SU-DHL-6 (cell line): ENCODE data around the gene COG5.

ENCODE experiments used
- H2AFZ ChIP-seq: fragments of 200-600 bp; sonication (generic); 2 replicates; pipeline ENCODE4 v1.6.1; 2014; ENCODE audit warnings: low read depth, mild to moderate bottlenecking, moderate library complexity, mixed read lengths, antibody characterized with exemption, low read length; ENCODE audit not compliant: severe bottlenecking
- H3F3A ChIP-seq: fragments of 200-600 bp; shearing (Covaris generic); 2 replicates; pipeline ENCODE4 v1.6.0; 2016; ENCODE audit warnings: antibody characterized with exemption, mild to moderate bottlenecking; ENCODE audit not compliant: insufficient read depth
- H3K27ac ChIP-seq: fragments of 200-600 bp; sonication (generic); 2 replicates; pipeline ENCODE4 v1.5.1; 2016; ENCODE audit warnings: low read depth, mild to moderate bottlenecking, low read length, moderate library complexity, mixed read lengths
- H3K27me3 ChIP-seq: fragments of 200-600 bp; sonication (generic), shearing (Covaris generic); 2 replicates; pipeline ENCODE4 v1.6.0; 2014; ENCODE audit warnings: mild to moderate bottlenecking, low read length
- H3K36me3 ChIP-seq: fragments of 200-600 bp; sonication (generic); 2 replicates; pipeline ENCODE4 v1.6.1; 2014; ENCODE audit warnings: mild to moderate bottlenecking, low read length, mixed read lengths
- H3K4me2 ChIP-seq: fragments of 300-600, 200-600 bp; shearing (Covaris generic), sonication (generic); 2 replicates; pipeline ENCODE4 v1.6.0; 2014; ENCODE audit warnings: low read length, low read depth, mild to moderate bottlenecking; ENCODE audit not compliant: poor library complexity, severe bottlenecking
- H3K4me3 ChIP-seq: fragments of 200-600 bp; sonication (generic); 2 replicates; pipeline ENCODE4 v1.5.1; 2014; ENCODE audit warnings: antibody characterized with exemption, low read length, mild to moderate bottlenecking, mixed read lengths; ENCODE audit not compliant: insufficient read depth, poor library complexity, severe bottlenecking
- H3K79me2 ChIP-seq: fragments of 200-600 bp; sonication (generic); 2 replicates; pipeline ENCODE4 v1.6.1; 2014; ENCODE audit warnings: mild to moderate bottlenecking, low read length, moderate library complexity; ENCODE audit not compliant: insufficient read depth
- H3K9ac ChIP-seq: fragments of 200-600 bp; sonication (generic); 2 replicates; pipeline ENCODE4 v1.7.0; 2014; ENCODE audit warnings: mild to moderate bottlenecking, low read length
- H3K9me2 ChIP-seq: fragments of 200-600 bp; sonication (generic); replicated peaks from 2 replicates; pipeline ENCODE4 v1.6.1; 2014; ENCODE audit warnings: low read length; ENCODE audit not compliant: insufficient read depth
- H3K9me3 ChIP-seq: fragments of 200-600 bp; sonication (generic); 2 replicates; pipeline ENCODE4 v1.6.1; 2014; ENCODE audit warnings: low read length, mixed read lengths; ENCODE audit not compliant: insufficient read depth
- H4K20me1 ChIP-seq: fragments of 200-600 bp; sonication (generic); 2 replicates; pipeline ENCODE4 v1.6.1; 2014; ENCODE audit warnings: low read depth, mild to moderate bottlenecking, antibody characterized with exemption, low read length, moderate library complexity, mixed read lengths
- EZH2phosphoT487 ChIP-seq: fragments of 200-600 bp; sonication (generic), shearing (Covaris generic); conservative IDR thresholded peaks from 2 replicates; pipeline ENCODE4 v1.6.1; 2018; ENCODE audit warnings: mild to moderate bottlenecking, antibody characterized with exemption, low read length, moderate library complexity, mixed read lengths
- TF ChIP-seq, protein P1 (sequence below): fragments of 200-600 bp; sonication (generic); IDR thresholded peaks from one replicate; pipeline ENCODE4 v1.5.1; 2017; ENCODE audit warnings: antibody characterized with exemption, mild to moderate bottlenecking, low read length, moderate library complexity; ENCODE audit not compliant: insufficient read depth, poor library complexity, severe bottlenecking

Gene COG5

DNA sequence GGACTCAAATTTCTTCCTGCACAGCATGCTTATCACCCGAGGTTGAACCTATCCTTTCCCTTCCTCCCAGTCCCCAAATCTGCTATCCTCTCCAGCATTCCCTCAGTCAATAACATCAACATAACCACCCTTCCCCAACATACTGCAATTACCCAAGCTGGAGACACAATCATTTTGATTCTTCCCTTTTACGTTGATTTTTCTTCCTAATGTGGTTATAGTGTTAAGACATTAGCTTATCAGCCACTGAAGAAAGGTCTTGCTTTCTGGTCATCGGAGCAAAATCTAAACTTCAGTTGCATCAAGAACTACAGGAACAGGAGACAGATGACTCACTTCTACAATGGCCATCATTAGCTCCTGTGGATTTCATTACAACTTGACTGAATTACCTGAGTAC, 398.4 kb downstream of the COG5 start:
- Histone ChIP-seq H3K27me3 (no peaks in the 10 kb centered on the region), H3K4me3 (no peak overlapping the region), H3K27ac (no peak overlapping the region), H3K36me3 (no peaks in the 10 kb centered on the region), H4K20me1 (no peaks in the 10 kb centered on the region), H3K9me2 (no peaks in the 10 kb centered on the region), H3F3A (peaks cover 16% of the 10 kb centered on the region), H3K79me2 (no peaks in the 10 kb centered on the region), H2AFZ (no peak overlapping the region), H3K9ac (no peak overlapping the region), H3K9me3 (no peaks in the 10 kb centered on the region), H3K4me2 (no peak overlapping the region)
- TF ChIP-seq, protein P1, sequence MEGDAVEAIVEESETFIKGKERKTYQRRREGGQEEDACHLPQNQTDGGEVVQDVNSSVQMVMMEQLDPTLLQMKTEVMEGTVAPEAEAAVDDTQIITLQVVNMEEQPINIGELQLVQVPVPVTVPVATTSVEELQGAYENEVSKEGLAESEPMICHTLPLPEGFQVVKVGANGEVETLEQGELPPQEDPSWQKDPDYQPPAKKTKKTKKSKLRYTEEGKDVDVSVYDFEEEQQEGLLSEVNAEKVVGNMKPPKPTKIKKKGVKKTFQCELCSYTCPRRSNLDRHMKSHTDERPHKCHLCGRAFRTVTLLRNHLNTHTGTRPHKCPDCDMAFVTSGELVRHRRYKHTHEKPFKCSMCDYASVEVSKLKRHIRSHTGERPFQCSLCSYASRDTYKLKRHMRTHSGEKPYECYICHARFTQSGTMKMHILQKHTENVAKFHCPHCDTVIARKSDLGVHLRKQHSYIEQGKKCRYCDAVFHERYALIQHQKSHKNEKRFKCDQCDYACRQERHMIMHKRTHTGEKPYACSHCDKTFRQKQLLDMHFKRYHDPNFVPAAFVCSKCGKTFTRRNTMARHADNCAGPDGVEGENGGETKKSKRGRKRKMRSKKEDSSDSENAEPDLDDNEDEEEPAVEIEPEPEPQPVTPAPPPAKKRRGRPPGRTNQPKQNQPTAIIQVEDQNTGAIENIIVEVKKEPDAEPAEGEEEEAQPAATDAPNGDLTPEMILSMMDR: no peak
- TF ChIP-seq EZH2phosphoT487: no peak

DNA sequence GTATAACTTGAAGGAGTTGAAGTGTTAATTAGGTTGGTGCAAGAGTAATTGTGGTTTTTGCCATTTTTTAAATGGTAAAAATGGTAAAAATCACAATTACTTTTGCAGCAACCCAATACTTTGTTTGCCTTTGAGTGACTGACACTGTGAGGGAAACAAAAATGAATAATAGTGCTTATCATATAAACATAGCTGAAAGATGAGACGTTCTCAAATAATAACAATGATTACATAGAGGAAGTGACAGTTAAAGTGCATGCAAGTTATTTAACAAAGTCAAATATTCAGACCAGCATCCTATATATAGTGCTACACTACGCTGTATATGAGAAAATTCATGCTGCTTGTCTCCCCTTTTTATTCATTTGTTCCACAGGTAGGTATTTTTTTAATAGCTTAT, 399.6 kb downstream of the COG5 start:
- no peaks in the 10 kb centered on the region for H3K27me3 ChIP-seq

DNA sequence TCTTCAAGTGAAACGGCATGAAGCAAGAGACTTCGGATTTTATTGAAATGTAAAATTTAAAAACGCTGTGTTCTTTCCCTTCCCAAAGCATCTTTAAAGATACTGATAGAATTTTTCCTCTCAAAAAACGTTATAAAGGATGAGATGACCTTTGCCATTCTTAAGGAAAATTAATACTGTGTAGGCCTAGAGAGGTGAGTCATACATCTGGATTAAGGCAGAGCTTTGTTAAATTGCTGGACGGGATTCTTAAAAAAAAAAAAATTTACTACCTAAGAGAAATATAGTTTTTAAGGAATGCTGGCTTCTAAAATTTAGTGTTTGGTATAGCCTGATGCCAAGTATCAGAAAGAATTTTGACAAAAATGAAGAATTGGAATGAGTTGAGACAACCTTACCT, 401.2 kb downstream of the COG5 start:
- no peak overlapping the region for H3K27ac ChIP-seq
- no peak for TF ChIP-seq EZH2phosphoT487

More for the DNA sequence above, 399.6 kb downstream of the COG5 start:
- Histone ChIP-seq H4K20me1 (no peaks in the 10 kb centered on the region), H3K79me2 (no peaks in the 10 kb centered on the region), H3K9ac (no peak overlapping the region), H3K4me3 (no peak overlapping the region), H3K9me3 (no peaks in the 10 kb centered on the region), H2AFZ (no peak overlapping the region), H3K27ac (no peak overlapping the region), H3K36me3 (no peaks in the 10 kb centered on the region), H3K4me2 (no peak overlapping the region), H3K9me2 (no peaks in the 10 kb centered on the region), H3F3A (peaks cover 14% of the 10 kb centered on the region)
- TF ChIP-seq, protein P1: no peak
- TF ChIP-seq EZH2phosphoT487: no peak

DNA sequence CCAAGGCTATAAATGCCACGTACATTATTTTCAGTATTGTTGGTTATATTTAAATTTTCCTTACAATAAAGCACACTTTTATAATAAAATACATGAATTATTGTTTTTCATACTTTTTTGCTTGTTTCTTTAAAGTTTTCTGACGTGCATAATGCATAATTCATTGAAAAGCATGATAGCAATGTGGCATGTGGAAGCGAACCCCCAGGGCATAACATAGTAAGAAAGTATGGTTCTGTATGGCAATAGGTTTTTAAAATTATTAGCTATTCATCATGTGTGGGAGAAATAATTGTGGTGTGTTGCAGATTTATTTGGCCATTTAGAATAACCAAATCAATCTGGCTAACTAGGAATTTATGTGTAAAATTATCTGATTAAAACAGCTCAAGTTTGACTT, 402.3 kb downstream of the COG5 start:
- no peaks in the 10 kb centered on the region for H3K36me3 ChIP-seq
- no peaks in the 10 kb centered on the region for H3K79me2 ChIP-seq
- no peak overlapping the region for H3K4me2 ChIP-seq
- no peak overlapping the region for H3K27ac ChIP-seq
- TF ChIP-seq EZH2phosphoT487: no peak
- TF ChIP-seq, protein P1: no peak
- H3K4me3 ChIP-seq: no peak overlapping the region
- H2AFZ ChIP-seq: no peak overlapping the region
- H3F3A ChIP-seq: no peaks in the 10 kb centered on the region
- no peak overlapping the region for H3K9ac ChIP-seq
- H3K9me3 ChIP-seq: no peaks in the 10 kb centered on the region
- H3K27me3 ChIP-seq: no peaks in the 10 kb centered on the region
- no peaks in the 10 kb centered on the region for H4K20me1 ChIP-seq
- no peaks in the 10 kb centered on the region for H3K9me2 ChIP-seq

More for the DNA sequence above, 401.2 kb downstream of the COG5 start:
- H4K20me1 ChIP-seq: no peaks in the 10 kb centered on the region
- H3K4me3 ChIP-seq: no peak overlapping the region
- H3K79me2 ChIP-seq: no peaks in the 10 kb centered on the region
- H3K36me3 ChIP-seq: no peaks in the 10 kb centered on the region
- no peak overlapping the region for H3K9ac ChIP-seq
- no peak overlapping the region for H2AFZ ChIP-seq
- peaks cover 5% of the 10 kb centered on the region for H3F3A ChIP-seq
- no peaks in the 10 kb centered on the region for H3K9me3 ChIP-seq
- H3K27me3 ChIP-seq: no peaks in the 10 kb centered on the region
- H3K9me2 ChIP-seq: no peaks in the 10 kb centered on the region
- no peak overlapping the region for H3K4me2 ChIP-seq
